Measurements from ENCODE around the gene EIF4A2.

DNA sequence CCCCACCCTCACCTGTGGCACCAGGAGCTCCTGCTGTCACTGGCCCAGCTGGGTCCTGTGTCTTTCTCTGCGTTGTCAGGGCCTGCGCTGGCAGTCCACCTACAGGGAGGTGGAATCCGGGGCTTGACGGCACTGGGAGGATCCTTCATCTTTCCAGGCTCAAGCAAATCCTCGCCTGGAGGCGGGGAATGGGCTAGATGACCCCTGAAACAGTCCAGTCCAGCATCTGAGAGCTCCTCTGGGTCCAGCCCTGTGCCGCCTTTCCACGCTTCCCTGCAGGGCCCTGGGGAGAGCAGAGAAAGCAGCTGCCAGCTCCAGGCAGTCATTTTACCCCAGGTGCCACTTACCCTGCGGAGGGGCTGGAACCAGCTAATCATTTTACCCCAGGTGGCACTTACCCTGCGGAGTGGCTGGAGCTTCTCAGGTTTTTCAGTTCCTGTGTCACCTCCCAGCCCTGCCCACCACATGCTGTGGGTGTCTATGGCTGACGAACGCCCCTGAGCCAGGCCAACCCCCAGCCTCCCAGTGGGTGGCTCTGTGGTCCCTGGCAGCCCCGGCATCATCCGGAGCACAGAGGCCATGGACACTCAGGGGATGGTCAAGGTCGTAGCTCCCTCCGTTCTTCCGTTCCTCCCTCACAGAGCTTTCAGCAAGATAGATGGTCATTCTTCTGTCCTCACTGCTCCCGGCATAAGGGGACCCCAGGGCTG, 41.2 kb downstream of the EIF4A2 start:
- TF ChIP-seq, protein P1, sequence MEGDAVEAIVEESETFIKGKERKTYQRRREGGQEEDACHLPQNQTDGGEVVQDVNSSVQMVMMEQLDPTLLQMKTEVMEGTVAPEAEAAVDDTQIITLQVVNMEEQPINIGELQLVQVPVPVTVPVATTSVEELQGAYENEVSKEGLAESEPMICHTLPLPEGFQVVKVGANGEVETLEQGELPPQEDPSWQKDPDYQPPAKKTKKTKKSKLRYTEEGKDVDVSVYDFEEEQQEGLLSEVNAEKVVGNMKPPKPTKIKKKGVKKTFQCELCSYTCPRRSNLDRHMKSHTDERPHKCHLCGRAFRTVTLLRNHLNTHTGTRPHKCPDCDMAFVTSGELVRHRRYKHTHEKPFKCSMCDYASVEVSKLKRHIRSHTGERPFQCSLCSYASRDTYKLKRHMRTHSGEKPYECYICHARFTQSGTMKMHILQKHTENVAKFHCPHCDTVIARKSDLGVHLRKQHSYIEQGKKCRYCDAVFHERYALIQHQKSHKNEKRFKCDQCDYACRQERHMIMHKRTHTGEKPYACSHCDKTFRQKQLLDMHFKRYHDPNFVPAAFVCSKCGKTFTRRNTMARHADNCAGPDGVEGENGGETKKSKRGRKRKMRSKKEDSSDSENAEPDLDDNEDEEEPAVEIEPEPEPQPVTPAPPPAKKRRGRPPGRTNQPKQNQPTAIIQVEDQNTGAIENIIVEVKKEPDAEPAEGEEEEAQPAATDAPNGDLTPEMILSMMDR (IDR thresholded peaks at IDR 0.05): no peak
- no peak for TF ChIP-seq POLR2AphosphoS5 (IDR thresholded peaks at IDR 0.05)
